Melanocyte of skin (primary cell): ENCODE measurements around the gene MPP4. TPM values are rescaled to one million over a fixed set of nuclear protein-coding genes. Genes with fewer than 3 reads are reported as not detected.

Source experiments
- small RNA-seq, 2 donors: library from RNA; depleted of rRNA; stranded (forward); fragments of <200 nt; gene quantifications; one replicate each; pipeline ENCODE3, GENCODE V24; 2012
- total RNA-seq, 2 donors: library from RNA; depleted of rRNA; stranded (reverse); fragments of >200 nt; gene quantifications; 2 replicates each; pipeline ENCODE4 v1.2.3, GENCODE V29; 2012

Gene MPP4
- total RNA-seq: under 1 TPM; 0.33 to 0.69 TPM

GRCh38 chr2:201698588-201699226, at the start of gene MPP4:
MPP4 (minus strand) TSS chr2:201698644; CDS start chr2:201693954, 4,690 bp downstream.

GRCh38 chr2:201643216-201643890, 55.1 kb downstream of the MPP4 start, which contains the start of gene TMEM237:
TMEM237 (minus strand) TSS chr2:201643503; CDS start chr2:201643400, 103 bp downstream.

Small RNA genes lying within 50 kb of the gene (small RNA-seq; reads per million reads assigned to genes)
- gene RNU6-651P: 0 reads per million in 2 donors

Other genes with a start within 250 kb of the MPP4 start
- 10 to 100 TPM; 82.9 to 87.4 TPM for gene TRAK2, start 247.2 kb downstream of the MPP4 start, total RNA-seq
- gene STRADB, start 246.9 kb downstream of the MPP4 start, total RNA-seq: 100 to 1,000 TPM in 1 of 2 donors, 10 to 100 TPM in 1; 55.4 to 130 TPM
- 10 to 100 TPM; 18.9 to 30.6 TPM for gene TMEM237, start 55.1 kb downstream of the MPP4 start, total RNA-seq
- gene ALS2, start 82.3 kb upstream of the MPP4 start, total RNA-seq: 10 to 100 TPM; 32.0 to 36.3 TPM
- gene CDK15, start 107.9 kb upstream of the MPP4 start, total RNA-seq: 1 to 10 TPM; 1.7 to 4.5 TPM